Type B pancreatic cell (in vitro differentiated cells): Measurements from ENCODE around the gene ADM2. TPM values are rescaled to one million over a fixed set of nuclear protein-coding genes. Genes with fewer than 3 reads are reported as not detected.

Experiments
- DNase-seq: peaks from one replicate; pipeline ENCODE4 v3.0.0; 2021; ENCODE audit warnings: mixed read lengths; ENCODE audit not compliant: unreplicated experiment; ENCODE audit errors: extremely low spot score
- H3K27ac Mint-ChIP-seq: 2 replicates; pipeline ENCODE4 v1.8.0; 2021; ENCODE audit warnings: mild to moderate bottlenecking, mixed read lengths
- H3K27me3 Mint-ChIP-seq: 2 replicates; pipeline ENCODE4 v1.8.0; 2021; ENCODE audit warnings: mixed read lengths
- H3K36me3 Mint-ChIP-seq: 2 replicates; pipeline ENCODE4 v1.8.0; 2021; ENCODE audit warnings: mixed read lengths
- H3K4me1 Mint-ChIP-seq: one replicate; pipeline ENCODE4 v1.8.0; 2021; ENCODE audit warnings: mixed read lengths; ENCODE audit not compliant: unreplicated experiment
- H3K4me3 Mint-ChIP-seq: 2 replicates; pipeline ENCODE4 v1.8.0; 2021; ENCODE audit warnings: mild to moderate bottlenecking, mixed read lengths
- H3K9me3 Mint-ChIP-seq: 2 replicates; pipeline ENCODE4 v1.8.0; 2021; ENCODE audit warnings: mixed read lengths
- CTCF ChIP-seq: fragments of 200-600 bp; sonication (generic); conservative IDR thresholded peaks from 2 replicates; pipeline ENCODE4 v1.5.0; 2021; ENCODE audit warnings: antibody characterized with exemption, mild to moderate bottlenecking
- total RNA-seq: library from RNA; stranded (reverse); gene quantifications from 2 replicates; pipeline ENCODE4 v1.2.1, GENCODE V29; 2021; ENCODE audit warnings: low replicate concordance

The ADM2 gene
- total RNA-seq, 1 donor from 2014 or later: 2.6 TPM

GRCh38 chr22:50535113-50535512 lies 53.8 kb downstream of the ADM2 start:
- Mint-ChIP-seq H3K4me1 (peaks cover 17% of the 10 kb centered on the region), H3K9me3 (no peaks in the 10 kb centered on the region), H3K4me3 (no peak overlapping the region), H3K27ac (no peak overlapping the region), H3K27me3 (peaks cover 38% of the 10 kb centered on the region), H3K36me3 (peaks cover 4% of the 10 kb centered on the region)
- no peak for TF ChIP-seq CTCF
- no peak for DNase-seq

Other genes with a start within 250 kb of the ADM2 start
- gene TUBGCP6, start 236.5 kb upstream of the ADM2 start, total RNA-seq: 43.0 and 51.4 TPM in 2 replicates
- gene HDAC10, start 230.3 kb upstream of the ADM2 start, total RNA-seq: 29.5 and 37.1 TPM in 2 replicates
- 11.4 and 31.3 TPM in 2 replicates for gene MAPK12, start 219.9 kb upstream of the ADM2 start, total RNA-seq
- gene MAPK11, start 211.2 kb upstream of the ADM2 start, total RNA-seq: 4.0 and 7.4 TPM in 2 replicates
- gene PLXNB2, start 173.9 kb upstream of the ADM2 start, total RNA-seq: 352 and 500 TPM in 2 replicates
- 22.1 and 25.6 TPM in 2 replicates for gene DENND6B, start 154.5 kb upstream of the ADM2 start, total RNA-seq
- gene PPP6R2, start 138.2 kb upstream of the ADM2 start, total RNA-seq: 56.4 and 62.8 TPM in 2 replicates
- 119 and 133 TPM in 2 replicates for gene SBF1, start 6.5 kb upstream of the ADM2 start, total RNA-seq
- 1.2 TPM in 1 of 2 replicates, not detected in the other for gene MIOX, start 5.3 kb downstream of the ADM2 start, total RNA-seq
- gene LMF2, start 26.2 kb downstream of the ADM2 start, total RNA-seq: 65.5 and 74.0 TPM in 2 replicates
- gene NCAPH2, start 26.7 kb downstream of the ADM2 start, total RNA-seq: 60.0 and 75.2 TPM in 2 replicates
- gene SCO2, start 44.1 kb downstream of the ADM2 start, total RNA-seq: 2.0 and 6.1 TPM in 2 replicates
- gene TYMP, start 48.5 kb downstream of the ADM2 start, total RNA-seq: 5.8 and 6.1 TPM in 2 replicates
- 0.10 TPM in 1 of 2 replicates, not detected in the other for gene KLHDC7B, start 64.4 kb downstream of the ADM2 start, total RNA-seq
- gene SYCE3, start 81.4 kb downstream of the ADM2 start, total RNA-seq: not detected in 2 replicates
- gene CPT1B, start 96.9 kb downstream of the ADM2 start, total RNA-seq: 68.4 and 94.5 TPM in 2 replicates
- 88.1 and 96.9 TPM in 2 replicates for gene CHKB, start 101.3 kb downstream of the ADM2 start, total RNA-seq
- 13.0 and 16.5 TPM in 2 replicates for gene MAPK8IP2, start 119.2 kb downstream of the ADM2 start, total RNA-seq
- gene ARSA, start 146.6 kb downstream of the ADM2 start, total RNA-seq: 26.1 and 32.1 TPM in 2 replicates
- gene SHANK3, start 191.3 kb downstream of the ADM2 start, total RNA-seq: 6.8 and 13.1 TPM in 2 replicates